ENCODE results near the gene LMX1A. TPM values are rescaled to one million over a fixed set of nuclear protein-coding genes. Genes with fewer than 3 reads are reported as not detected.

The LMX1A gene
- total and polyA plus RNA-seq, 2 donors (not counting 1 experiment from before 2014, with no cell fraction given): not detected

- TF ChIP-seq CTCF (IDR thresholded peaks at IDR 0.05) (no peak), EZH2 (IDR thresholded peaks at IDR 0.05; ENCODE audit: borderline replicate concordance, insufficient read depth, low read depth, low read length, poor library complexity, severe bottlenecking) (no peak)
- Mint-ChIP-seq H3K4me3 (no peak overlapping the region), H3K27me3 (peaks cover 79% of the 10 kb centered on the region), H3K9me3 (ENCODE audit: insufficient read depth) (no peaks in the 10 kb centered on the region), H3K27ac (no peak overlapping the region), H3K4me1 (peaks cover 2% of the 10 kb centered on the region)
- Histone ChIP-seq H3K79me2 (ENCODE audit: control insufficient read depth, insufficient read depth, low read length) (no peaks in the 10 kb centered on the region), H4K20me1 (ENCODE audit: control insufficient read depth, insufficient read depth, low read length, poor library complexity, severe bottlenecking) (no peaks in the 10 kb centered on the region), H3K4me2 (replicated peaks; ENCODE audit: low read depth, low read length, poor library complexity, severe bottlenecking) (no peak overlapping the region), H3K36me3 (replicated peaks in 1 of 2; ENCODE audit: control extremely low read depth in 1 of 2, control insufficient read depth in 1 of 2, extremely low read depth in 1 of 2, insufficient read depth in 2 of 2, low read length in 1 of 2) (no peaks in the 10 kb centered on the region), H3K9ac (ENCODE audit: low read length) (no peak overlapping the region), H3K4me3 (ENCODE audit: control extremely low read depth in 1 of 5, extremely low read depth in 1 of 5, insufficient read depth in 1 of 5, low read depth in 2 of 5, low read length in 4 of 5) (no peak overlapping the region), H3K9me3 (ENCODE audit: control extremely low read depth in 1 of 3, control insufficient read depth in 2 of 3, insufficient read depth in 1 of 3, low read length in 2 of 3) (peaks cover 0 to 17% (median 0%) of the 10 kb centered on the region in 3 donors), H3K27me3 (replicated peaks in 1 of 4; ENCODE audit: control extremely low read depth in 1 of 4, control insufficient read depth in 3 of 4, insufficient read depth in 4 of 4, low read length in 3 of 4) (peaks cover 0 to 47% (median 42%) of the 10 kb centered on the region in 4 experiments), H3K4me1 (ENCODE audit: control insufficient read depth in 2 of 2, insufficient read depth in 2 of 2, low read length in 2 of 2) (no peaks in the 10 kb centered on the region), H3K27ac (ENCODE audit: low read length in 2 of 2) (no peak overlapping the region), H2AFZ (ENCODE audit: insufficient read depth, low read depth, low read length, poor library complexity, severe bottlenecking) (no peak overlapping the region)
- ChIA-PET CTCF (interaction anchor here (2.2 kb wide), 1 partner anchor 17 kb away, joined by 16 read pairs; no protein-coding TSS in a partner anchor), POLR2A (no interaction called here)
- DNase-seq: no peak
- no peak for ATAC-seq (ENCODE audit: low read depth)
- WGBS (ENCODE audit: insufficient coverage): no CpG with 5 or more reads among the region's 3 CpGs
- intact Hi-C loops (cut with micrococcal nuclease): no loop called here
Measured at GRCh38 chr1:165350840-165351239, 5.7 kb downstream of the LMX1A start.

- H3K27ac ChIP-seq (ENCODE audit: low read length in 2 of 2): no peak overlapping the region
- no peak overlapping the region for H3K9ac ChIP-seq (ENCODE audit: low read length)
- no peaks in the 10 kb centered on the region for H3K4me1 ChIP-seq (ENCODE audit: control insufficient read depth in 2 of 2, insufficient read depth in 2 of 2, low read length in 2 of 2)
- ATAC-seq (ENCODE audit: low read depth) (no peak), DNase-seq (no peak)
- H3K27me3 ChIP-seq (replicated peaks in 1 of 4; ENCODE audit: control extremely low read depth in 1 of 4, control insufficient read depth in 3 of 4, insufficient read depth in 4 of 4, low read length in 3 of 4): peaks cover 0 to 29% (median 11%) of the 10 kb centered on the region in 4 experiments
- POLR2A ChIA-PET: no interaction called here
- H3K4me2 ChIP-seq (replicated peaks; ENCODE audit: low read depth, low read length, poor library complexity, severe bottlenecking): no peak overlapping the region
- 88% methylated on average over 4 of the region's 7 CpGs for WGBS (ENCODE audit: insufficient coverage)
- H3K4me3 Mint-ChIP-seq: no peak overlapping the region
- no peaks in the 10 kb centered on the region for H4K20me1 ChIP-seq (ENCODE audit: control insufficient read depth, insufficient read depth, low read length, poor library complexity, severe bottlenecking)
- H3K36me3 ChIP-seq (replicated peaks in 1 of 2; ENCODE audit: control extremely low read depth in 1 of 2, control insufficient read depth in 1 of 2, extremely low read depth in 1 of 2, insufficient read depth in 2 of 2, low read length in 1 of 2): no peaks in the 10 kb centered on the region
- H3K4me1 Mint-ChIP-seq: no peaks in the 10 kb centered on the region
- H3K79me2 ChIP-seq (ENCODE audit: control insufficient read depth, insufficient read depth, low read length): no peaks in the 10 kb centered on the region
- H3K27me3 Mint-ChIP-seq: peaks cover 54% of the 10 kb centered on the region
- intact Hi-C loops (cut with micrococcal nuclease): no loop called here
- TF ChIP-seq CTCF (IDR thresholded peaks at IDR 0.05) (no peak), EZH2 (IDR thresholded peaks at IDR 0.05; ENCODE audit: borderline replicate concordance, insufficient read depth, low read depth, low read length, poor library complexity, severe bottlenecking) (no peak)
- H2AFZ ChIP-seq (ENCODE audit: insufficient read depth, low read depth, low read length, poor library complexity, severe bottlenecking): no peak overlapping the region
- no peak overlapping the region for H3K4me3 ChIP-seq (ENCODE audit: control extremely low read depth in 1 of 5, extremely low read depth in 1 of 5, insufficient read depth in 1 of 5, low read depth in 2 of 5, low read length in 4 of 5)
- H3K27ac Mint-ChIP-seq: no peak overlapping the region
- no peaks in the 10 kb centered on the region for H3K9me3 Mint-ChIP-seq (ENCODE audit: insufficient read depth)
- no peaks in the 10 kb centered on the region for H3K9me3 ChIP-seq (ENCODE audit: control extremely low read depth in 1 of 3, control insufficient read depth in 2 of 3, insufficient read depth in 1 of 3, low read length in 2 of 3)
- CTCF ChIA-PET: interaction anchor here (0.7 kb wide), 1 partner anchor 25 kb away, joined by 3 read pairs; no protein-coding TSS in a partner anchor
Measured at GRCh38 chr1:165345502-165345901, 11.0 kb downstream of the LMX1A start.

All from B cell (primary cell).